Neural progenitor cell (in vitro differentiated cells): ENCODE data around the gene TPGS1.

Experiments
- CTCF ChIP-seq: fragments of 200-600 bp; sonication (generic); IDR thresholded peaks from 2 replicates; pipeline ENCODE4 v1.5.1; 2017; ENCODE audit warnings: antibody characterized with exemption, mild to moderate bottlenecking
- EZH2 ChIP-seq: fragments of 200-600 bp; sonication (generic); IDR thresholded peaks from 2 replicates; pipeline ENCODE4 v1.6.1; 2017; ENCODE audit warnings: antibody characterized with exemption, mild to moderate bottlenecking, moderate library complexity

DNA sequence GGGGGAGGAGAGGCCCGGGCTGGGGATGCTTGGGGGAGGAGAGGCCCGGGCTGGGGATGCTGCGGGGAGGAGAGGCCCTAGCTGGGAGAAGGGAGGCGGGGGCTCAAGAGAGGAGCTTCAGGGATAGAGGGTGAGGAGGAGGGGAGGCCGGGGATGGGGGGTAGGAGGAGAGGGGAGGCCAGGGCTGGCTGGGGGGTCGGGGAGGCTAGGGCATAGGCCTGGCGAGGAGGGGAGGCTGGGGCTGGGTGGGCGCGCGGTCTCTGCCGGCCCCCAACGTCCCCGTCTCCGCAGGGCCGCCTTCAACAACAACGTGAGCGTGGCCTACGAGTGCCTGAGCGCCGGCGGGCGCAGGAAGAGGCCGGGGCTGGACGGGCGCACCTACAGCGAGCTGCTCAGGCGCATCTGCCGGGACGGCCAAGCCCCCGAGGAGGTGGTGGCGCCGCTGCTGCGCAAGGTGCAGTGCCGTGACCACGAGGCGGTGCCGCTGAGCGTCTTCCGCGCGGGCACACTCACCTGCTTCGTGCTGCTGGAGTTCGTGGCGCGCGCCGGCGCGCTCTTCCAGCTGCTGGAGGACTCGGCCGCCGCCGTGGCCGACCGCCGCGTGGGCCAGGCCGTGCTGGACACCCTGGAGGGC, 11.4 kb downstream of the TPGS1 start:
- TF ChIP-seq CTCF = peak; percentile 29
- TF ChIP-seq EZH2 = no peak
